Central memory CD8-positive, alpha-beta T cell (primary cell): Measurements from ENCODE around the gene ANAPC2.

ENCODE experiments used
- ATAC-seq: fragments of 150-1000 bp; cut with Tn5 transposase; replicated peaks from 2 replicates; pipeline ENCODE4 v1.10.0; 2022; ENCODE audit warnings: mild to moderate bottlenecking, moderate FRiP score, moderate number of reproducible peaks; ENCODE audit not compliant: poor library complexity, severe bottlenecking; ENCODE audit errors: extremely low read depth
- DNase-seq, 2 donors: peaks; one replicate each; pipeline ENCODE4 v3.0.0; 2021; ENCODE audit warnings: low spot score in 2 of 2
- H3K27ac Mint-ChIP-seq: one replicate; pipeline ENCODE4 v1.8.0; 2022; ENCODE audit warnings: low read depth, mild to moderate bottlenecking, moderate library complexity, mixed read lengths
- H3K27me3 Mint-ChIP-seq: one replicate; pipeline ENCODE4 v1.8.0; 2022; ENCODE audit warnings: mixed read lengths
- H3K36me3 Mint-ChIP-seq: one replicate; pipeline ENCODE4 v1.8.0; 2022; ENCODE audit warnings: mild to moderate bottlenecking, moderate library complexity, mixed read lengths; ENCODE audit not compliant: insufficient read depth
- H3K4me1 Mint-ChIP-seq: one replicate; pipeline ENCODE4 v1.8.0; 2022; ENCODE audit warnings: mixed read lengths
- H3K4me3 Mint-ChIP-seq: one replicate; pipeline ENCODE4 v1.8.0; 2022; ENCODE audit warnings: mild to moderate bottlenecking, moderate library complexity, mixed read lengths
- H3K9me3 Mint-ChIP-seq: one replicate; pipeline ENCODE4 v1.8.0; 2022; ENCODE audit warnings: mixed read lengths

The ANAPC2 gene

DNA sequence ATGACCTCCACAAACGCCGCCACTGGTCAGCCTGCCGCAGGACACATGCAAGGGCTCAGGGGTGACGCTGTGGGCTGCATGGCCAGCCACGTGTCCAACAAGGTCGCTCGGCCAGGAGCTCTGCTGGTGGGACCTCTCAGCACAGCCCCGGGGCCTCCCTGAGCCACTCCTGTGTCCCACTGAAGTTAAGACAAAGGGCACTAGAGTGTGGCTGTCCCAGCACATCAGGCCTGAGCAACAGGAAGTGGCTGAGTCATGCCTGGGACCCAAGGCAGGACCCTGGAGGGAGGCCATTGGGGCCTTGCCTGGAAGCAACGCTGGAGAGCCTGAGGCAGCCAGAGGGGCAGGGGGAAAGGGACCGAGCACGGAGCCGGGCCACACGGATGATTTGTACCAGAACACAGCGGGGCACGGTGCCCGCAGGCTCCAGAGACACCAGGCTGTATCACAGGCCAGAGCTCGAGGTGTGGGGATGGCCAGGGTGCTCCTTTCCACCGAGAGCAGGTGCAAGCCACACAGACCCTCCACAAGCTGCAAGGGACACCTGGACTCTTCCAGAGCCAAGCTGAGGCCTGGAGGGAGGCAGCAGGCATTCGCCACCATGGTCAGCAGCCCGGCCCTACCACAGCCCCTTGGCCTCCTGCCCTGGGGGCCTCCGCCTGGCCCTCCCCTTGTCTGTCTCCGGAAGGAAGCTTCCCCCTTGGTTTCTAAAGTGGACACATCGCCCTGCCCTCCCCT lies 10.0 kb downstream of the ANAPC2 start:
- no peaks in the 10 kb centered on the region for H3K27me3 Mint-ChIP-seq
- H3K9me3 Mint-ChIP-seq = no peaks in the 10 kb centered on the region
- peaks cover 26% of the 10 kb centered on the region for H3K36me3 Mint-ChIP-seq
- no peak overlapping the region for H3K4me3 Mint-ChIP-seq
- H3K4me1 Mint-ChIP-seq = peaks cover 7% of the 10 kb centered on the region
- DNase-seq (no peak), ATAC-seq (no peak)
- H3K27ac Mint-ChIP-seq = no peak overlapping the region

DNA sequence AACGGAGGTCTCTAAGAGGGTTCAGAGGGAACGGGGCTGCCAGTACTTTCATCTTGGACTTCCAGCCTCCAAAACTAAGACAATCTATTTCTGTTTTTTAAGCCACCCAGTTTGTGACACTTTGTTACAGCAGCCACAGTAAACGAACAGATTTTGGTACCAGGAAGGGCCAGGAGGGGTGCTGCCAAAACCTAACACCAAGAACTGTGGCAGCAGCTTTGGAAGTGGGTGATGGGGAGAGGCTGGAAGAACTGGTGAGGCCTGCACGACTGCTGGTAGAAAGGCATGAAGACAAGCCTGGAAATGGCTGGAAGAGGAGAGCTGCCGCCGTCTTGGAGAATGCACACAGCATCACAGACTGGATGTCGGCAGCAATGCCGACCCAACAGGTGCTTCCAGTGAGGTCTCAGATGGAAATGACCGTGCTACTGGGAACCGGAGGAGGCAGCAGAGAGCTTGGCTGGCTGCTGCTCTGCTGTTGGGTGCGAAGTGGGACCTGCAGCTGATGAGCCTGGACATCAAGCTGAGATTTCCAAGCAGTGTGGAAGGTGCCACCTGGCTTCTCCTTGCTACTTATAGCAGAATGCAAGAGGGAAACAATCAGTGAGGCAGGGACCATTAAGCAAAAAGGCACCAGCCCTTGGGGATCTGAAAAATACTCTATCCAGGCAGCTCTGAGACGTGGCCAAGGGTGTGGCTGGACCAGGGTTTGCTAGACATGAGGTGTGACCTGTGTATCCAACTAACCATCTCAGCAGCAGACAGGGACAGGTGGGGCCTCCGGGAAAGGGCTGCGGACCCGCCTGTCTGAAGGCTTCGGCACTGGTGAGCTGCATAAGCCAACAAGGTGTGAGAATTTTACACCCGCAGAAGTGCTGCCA lies 11.8 kb downstream of the ANAPC2 start:
- Mint-ChIP-seq H3K4me3 (no peak overlapping the region), H3K27ac (peak overlapping the region; percentile 70), H3K27me3 (no peaks in the 10 kb centered on the region), H3K36me3 (peaks cover 20% of the 10 kb centered on the region), H3K9me3 (no peaks in the 10 kb centered on the region), H3K4me1 (peaks cover 7% of the 10 kb centered on the region)
- no peak for ATAC-seq
- DNase-seq = no peak

DNA sequence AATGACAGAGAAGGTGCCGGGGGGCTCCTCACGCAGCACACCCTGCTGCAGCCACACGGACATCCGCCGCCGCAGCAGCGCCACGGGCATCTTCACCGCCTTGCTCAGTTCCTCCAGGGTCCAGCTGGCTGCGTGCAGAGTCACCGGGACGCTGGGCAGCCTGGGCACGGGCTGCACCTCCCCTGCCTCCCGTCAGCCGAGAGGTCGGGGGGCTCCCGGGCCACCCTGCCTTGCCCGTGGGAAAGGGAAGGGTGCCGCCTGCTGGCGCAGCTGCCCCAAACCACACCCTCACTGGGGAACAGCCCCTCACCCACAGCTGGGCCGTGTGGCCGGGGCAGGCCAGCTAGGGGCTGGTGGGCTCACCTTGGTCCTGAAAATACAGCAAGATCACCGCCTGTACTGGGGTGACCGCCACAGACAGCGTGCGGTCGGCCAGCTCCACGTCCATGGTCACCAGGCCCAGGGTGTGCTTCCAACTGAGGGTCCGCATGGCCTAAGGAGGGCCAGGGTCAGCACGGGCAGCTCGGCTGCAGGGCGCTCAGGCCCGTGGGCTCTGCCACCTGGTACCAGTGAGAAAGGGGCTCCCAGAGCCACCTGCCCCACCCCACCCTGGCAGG lies 12.9 kb downstream of the ANAPC2 start:
- Mint-ChIP-seq H3K27me3 (peaks cover 5% of the 10 kb centered on the region), H3K36me3 (peaks cover 20% of the 10 kb centered on the region), H3K9me3 (no peaks in the 10 kb centered on the region), H3K4me3 (no peak overlapping the region), H3K27ac (no peak overlapping the region), H3K4me1 (peaks cover 7% of the 10 kb centered on the region)
- no peak for DNase-seq
- no peak for ATAC-seq

DNA sequence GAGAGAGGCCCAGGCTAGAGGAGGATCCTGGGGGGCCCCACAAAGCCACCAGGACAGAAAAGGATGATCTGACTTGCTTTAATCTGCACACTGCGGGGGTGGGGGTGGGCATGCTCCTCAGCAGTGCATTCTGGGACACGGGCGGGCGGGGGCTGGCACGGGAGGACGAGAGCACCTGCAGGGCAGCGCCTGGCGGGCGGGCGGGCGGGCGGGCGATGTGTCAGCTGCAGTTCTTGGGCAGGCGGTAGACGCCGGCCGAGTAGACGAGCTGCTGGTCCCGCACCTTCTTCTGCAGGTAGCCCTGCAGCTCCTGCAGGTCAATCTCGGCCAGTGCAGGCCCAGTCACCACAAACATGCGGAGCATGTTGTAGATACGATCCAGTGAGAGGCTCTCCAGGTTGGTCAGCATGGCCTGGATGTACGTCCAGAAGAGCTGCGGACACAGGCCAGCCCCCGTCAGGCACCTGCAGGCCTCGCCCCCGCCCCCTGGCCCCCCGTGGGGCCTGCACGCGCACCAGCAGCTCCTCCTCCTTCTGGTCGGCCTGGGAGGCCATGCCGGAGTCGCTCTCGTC lies 13.6 kb downstream of the ANAPC2 start:
- DNase-seq = no peak
- ATAC-seq = no peak
- Mint-ChIP-seq H3K27ac (no peak overlapping the region), H3K27me3 (peaks cover 9% of the 10 kb centered on the region), H3K4me3 (no peak overlapping the region), H3K9me3 (no peaks in the 10 kb centered on the region), H3K4me1 (peaks cover 7% of the 10 kb centered on the region), H3K36me3 (peaks cover 21% of the 10 kb centered on the region)

DNA sequence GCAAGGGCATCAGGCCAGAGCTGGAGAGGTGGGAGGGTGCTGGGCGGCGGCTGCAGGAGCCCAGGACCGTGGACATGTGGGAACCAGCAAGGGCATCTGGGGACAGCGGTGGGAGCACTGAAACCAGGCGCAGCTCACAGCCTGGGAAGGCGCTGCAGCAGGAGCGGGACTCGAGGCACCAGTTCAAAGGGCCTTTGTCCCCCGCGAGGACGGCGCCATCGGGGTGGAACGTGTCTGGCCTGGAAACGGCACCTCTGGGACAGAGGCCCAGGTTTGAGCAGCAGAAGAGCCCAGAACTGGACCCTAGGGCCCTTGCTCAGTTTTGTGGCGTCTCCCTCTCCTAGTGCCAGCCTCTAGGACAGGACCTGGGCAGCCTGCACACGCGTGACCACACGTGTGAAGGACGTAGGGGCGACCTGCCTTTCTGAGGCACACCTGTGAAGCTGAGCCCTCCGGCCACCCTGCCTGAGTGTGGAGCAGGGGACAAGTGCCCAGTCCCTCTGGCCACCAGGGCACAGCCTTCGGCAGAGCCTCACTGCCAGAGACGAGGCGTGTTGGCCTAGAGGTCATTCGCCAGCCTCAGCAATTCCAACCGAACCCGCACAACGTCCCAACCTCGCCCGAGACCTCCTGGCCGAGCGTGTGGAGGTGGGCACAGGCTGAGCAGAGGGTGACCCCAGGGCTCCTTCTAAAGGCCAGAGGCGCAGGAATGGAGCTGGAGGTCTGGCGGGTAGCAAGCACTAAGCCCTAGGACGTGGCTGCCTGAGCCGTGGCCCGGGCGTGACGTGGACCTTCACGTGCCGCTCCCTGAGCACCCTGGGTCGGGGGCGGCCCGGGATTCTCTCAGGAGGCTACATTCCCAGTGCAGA lies 14.3 kb downstream of the ANAPC2 start:
- no peaks in the 10 kb centered on the region for H3K9me3 Mint-ChIP-seq
- ATAC-seq = no peak
- H3K4me1 Mint-ChIP-seq = peaks cover 7% of the 10 kb centered on the region
- H3K36me3 Mint-ChIP-seq = peaks cover 17% of the 10 kb centered on the region
- H3K27ac Mint-ChIP-seq = no peak overlapping the region
- no peak overlapping the region for H3K4me3 Mint-ChIP-seq
- peaks cover 9% of the 10 kb centered on the region for H3K27me3 Mint-ChIP-seq
- DNase-seq = no peak

DNA sequence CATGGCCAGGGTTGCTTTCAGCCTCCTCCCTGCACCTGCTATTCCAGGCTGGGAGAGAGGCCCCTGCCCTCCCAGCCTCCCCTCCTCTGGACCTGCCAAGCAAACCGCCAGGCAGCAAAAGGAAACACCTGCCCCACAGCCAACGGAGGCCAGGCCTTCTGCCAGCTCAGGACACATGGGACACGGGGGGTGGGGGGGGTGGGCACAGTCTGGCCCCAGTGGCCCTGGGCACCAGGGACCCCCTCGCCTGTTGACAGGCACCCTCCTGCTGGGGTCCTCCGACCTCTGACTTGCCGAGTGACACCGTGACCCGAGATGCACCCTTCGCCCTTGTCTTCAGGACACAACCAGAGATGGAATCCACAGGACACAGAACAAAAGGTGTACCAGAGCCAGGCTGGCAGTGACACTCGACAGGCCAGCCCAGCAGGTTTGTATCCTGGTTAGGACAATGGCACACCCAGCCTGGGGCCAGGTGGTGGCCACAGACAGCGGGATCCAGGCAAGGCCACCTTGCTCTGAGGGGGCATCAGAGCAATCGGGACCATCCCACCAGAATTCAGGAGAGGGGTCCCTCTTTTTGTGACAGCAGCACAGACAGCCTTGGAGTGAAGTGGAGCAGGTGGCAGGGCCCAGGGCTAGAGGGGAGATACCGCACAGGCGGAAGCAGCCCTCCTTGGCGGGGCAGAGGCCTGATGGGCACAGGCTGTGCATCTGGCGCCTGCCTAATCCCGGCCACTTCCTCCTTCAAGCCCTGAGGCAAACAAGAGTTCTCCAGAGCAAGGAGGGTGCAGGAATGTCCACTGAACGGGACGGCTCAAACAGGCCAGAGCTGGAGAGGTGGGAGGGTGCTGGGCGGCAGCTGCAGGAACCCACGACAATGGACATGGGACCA lies 15.2 kb downstream of the ANAPC2 start:
- no peak for ATAC-seq
- H3K36me3 Mint-ChIP-seq = peaks cover 13% of the 10 kb centered on the region
- DNase-seq = no peak
- H3K4me1 Mint-ChIP-seq = peaks cover 11% of the 10 kb centered on the region
- no peak overlapping the region for H3K27ac Mint-ChIP-seq
- peaks cover 9% of the 10 kb centered on the region for H3K27me3 Mint-ChIP-seq
- H3K9me3 Mint-ChIP-seq = no peaks in the 10 kb centered on the region
- H3K4me3 Mint-ChIP-seq = no peak overlapping the region

DNA sequence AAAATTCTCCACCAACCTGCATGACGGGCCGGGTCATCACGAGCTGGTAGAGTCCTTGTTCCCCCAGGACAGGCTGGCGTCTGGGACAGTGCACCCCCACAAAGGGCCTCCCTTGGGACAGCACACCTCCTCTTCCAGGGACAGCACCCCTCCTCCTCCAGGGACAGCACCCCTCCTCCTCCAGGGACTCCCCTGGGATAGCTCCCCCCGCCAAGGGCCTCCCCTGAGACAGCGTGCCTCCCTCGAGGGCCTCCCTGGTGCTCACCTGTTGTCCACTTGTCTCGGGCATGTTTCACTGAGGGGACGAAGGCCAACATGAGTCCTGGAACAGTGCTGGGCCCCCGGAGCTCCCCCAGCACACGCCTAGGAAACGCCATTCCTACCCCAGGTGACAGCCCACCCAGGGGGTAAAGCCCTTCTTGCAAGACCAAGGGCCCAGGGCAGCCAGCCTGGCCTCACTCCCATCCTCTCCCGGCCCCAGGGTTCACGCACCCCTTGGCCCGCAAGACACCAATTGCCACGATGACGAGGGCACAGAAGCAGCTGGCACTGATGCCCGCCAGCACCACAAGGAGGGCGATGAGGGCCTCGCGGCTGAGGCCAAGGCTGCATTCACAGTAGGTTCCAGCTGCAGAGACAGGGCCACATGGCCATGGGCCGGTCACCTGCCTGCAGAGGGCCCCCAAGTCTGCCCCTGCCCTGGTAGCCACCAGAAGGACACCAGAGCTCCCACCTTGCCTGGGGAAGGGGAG lies 17.0 kb downstream of the ANAPC2 start:
- Mint-ChIP-seq H3K4me3 (peak overlapping the region; percentile 11), H3K27me3 (peaks cover 16% of the 10 kb centered on the region), H3K4me1 (peaks cover 7% of the 10 kb centered on the region), H3K36me3 (peaks cover 6% of the 10 kb centered on the region), H3K9me3 (no peaks in the 10 kb centered on the region), H3K27ac (no peak overlapping the region)
- DNase-seq (no peak), ATAC-seq (no peak)

DNA sequence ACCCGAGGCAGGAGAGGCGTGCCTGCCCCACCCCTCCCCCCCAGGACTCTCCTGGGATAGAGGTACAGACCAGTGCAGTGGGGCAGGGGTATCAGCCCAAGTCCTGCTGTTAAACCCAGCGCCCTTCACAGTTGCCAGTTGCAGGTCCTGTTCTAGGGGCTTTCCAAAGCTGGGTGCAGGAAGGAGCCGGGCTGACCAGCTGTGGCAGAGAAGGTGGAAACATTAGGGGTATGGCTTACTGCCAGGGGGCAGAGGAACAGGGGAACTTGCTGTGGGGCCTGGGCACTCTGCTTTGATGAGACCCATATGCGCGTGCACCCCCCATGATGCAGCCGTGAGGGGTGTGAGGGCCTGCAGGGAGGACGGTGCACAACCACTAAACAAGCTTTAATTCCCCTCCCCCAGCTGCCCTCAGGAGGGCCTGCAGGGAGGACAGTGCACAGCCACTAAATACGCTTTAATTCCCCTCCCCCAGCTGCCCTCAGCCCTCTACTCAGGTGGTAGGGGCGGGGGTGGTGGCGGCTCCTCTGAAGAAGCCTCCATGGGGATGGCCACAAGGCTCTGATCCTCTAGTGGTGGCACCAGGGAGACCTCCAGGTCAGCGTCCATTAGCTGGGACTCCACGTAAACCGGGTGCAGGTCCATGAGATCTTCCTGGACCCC lies 17.7 kb downstream of the ANAPC2 start:
- no peak overlapping the region for H3K4me3 Mint-ChIP-seq
- peaks cover 5% of the 10 kb centered on the region for H3K36me3 Mint-ChIP-seq
- no peaks in the 10 kb centered on the region for H3K9me3 Mint-ChIP-seq
- peaks cover 24% of the 10 kb centered on the region for H3K27me3 Mint-ChIP-seq
- H3K27ac Mint-ChIP-seq = no peak overlapping the region
- no peak for ATAC-seq
- H3K4me1 Mint-ChIP-seq = peaks cover 3% of the 10 kb centered on the region
- DNase-seq = no peak

DNA sequence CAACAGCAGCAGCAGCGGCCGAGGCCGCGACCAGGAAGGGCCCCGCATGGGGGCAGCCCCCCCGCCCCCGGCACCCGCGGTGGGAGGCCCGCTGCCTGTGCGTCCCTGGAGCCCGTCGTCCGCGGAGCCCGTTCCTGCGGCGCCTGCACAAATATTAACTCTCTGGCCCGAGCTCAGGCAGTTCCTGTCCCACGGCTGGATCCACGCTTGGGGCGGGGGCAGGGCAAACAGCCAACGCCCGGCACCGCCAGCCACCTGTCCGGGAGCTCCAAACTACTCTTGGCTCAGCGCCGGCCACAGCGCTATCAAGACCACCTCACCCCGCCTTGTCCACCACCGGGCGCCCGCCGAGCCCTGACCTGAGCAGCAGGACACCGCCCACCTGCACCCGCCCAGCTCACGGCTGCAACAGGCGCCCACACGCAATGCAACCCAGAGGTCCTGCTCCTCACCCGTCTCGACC lies 18.4 kb downstream of the ANAPC2 start, which contains the start of gene LRRC26:
LRRC26 (minus strand) TSS at position 156 of the 463 bp plus-strand sequence; CDS start at position 48, 108 bp downstream.
- Mint-ChIP-seq H3K36me3 (peaks cover 5% of the 10 kb centered on the region), H3K27ac (no peak within 1 kb of the TSS), H3K4me3 (peak within 1 kb of the TSS; percentile 37), H3K27me3 (peaks cover 30% of the 10 kb centered on the region), H3K9me3 (no peaks in the 10 kb centered on the region), H3K4me1 (peaks cover 3% of the 10 kb centered on the region)
- DNase-seq = no peak
- ATAC-seq = no peak
